HG03558 (cell line): ENCODE data around the gene CDC45.

ENCODE experiments used
- ATAC-seq: cut with Tn5 transposase; IDR thresholded peaks from one replicate; pipeline ENCODE4 v1.9.1; 2021; ENCODE audit warnings: moderate number of reproducible peaks; ENCODE audit not compliant: unreplicated experiment; ENCODE audit errors: extremely low read depth

Gene CDC45

GRCh38 chr22:19509923-19510322 lies 30.2 kb downstream of the CDC45 start:
- no peak for ATAC-seq

GRCh38 chr22:19510919-19511341 lies 31.2 kb downstream of the CDC45 start:
- ATAC-seq: no peak

DNA sequence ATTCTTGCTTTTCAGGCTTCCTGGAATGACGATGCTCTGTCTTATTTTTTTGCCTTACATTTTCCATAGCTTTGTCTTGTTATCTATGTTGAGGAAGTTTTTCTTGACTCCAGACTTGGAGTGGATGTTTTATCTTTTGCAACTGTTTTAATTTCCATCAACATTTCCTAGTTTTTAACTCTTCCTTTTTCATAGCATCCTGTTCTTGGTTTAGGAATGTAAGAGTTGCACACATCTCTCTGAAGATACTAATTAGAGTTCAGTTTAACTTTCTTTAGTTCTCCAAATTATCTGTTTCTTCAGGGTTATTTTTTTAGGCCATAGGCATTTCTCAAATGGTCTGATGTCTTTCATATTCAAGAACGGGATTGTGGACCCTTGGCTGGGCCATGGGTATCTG lies 34.1 kb downstream of the CDC45 start:
- ATAC-seq: no peak

DNA sequence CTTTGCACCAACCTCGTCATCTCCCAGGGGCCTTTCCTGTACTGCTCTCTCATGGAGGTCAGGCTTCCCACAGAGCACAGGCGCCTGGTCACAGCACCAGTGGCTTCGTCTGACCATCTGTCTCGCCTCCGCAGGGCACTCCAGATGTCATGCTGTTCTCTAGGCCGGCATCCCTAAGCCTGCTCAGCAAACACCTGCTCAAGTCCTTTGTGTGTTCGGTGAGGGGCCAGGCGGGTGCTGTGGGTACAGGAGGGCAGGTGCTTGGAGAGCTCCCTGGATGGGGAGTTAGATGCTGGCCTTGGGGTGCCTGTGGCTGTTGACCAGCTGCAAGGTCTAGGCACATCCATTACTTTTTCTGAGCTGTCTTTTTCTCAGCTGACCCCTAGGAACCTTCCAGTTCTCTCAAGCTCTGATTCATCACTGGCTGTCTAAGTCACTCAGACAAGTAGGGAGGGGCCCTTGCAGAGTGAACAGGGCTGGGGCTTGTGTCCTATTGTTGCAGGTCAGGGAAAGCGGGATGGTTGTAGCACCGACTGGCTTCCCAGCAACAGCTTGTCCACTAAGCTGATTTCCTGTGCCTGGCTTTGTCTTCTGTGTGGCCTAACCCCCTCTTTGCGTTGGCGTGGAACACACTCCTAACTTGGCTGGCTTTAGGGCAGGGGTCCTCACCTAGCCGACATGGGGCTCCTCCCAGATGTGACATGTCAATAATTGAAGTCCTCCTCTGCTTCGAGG lies 35.3 kb downstream of the CDC45 start:
- ATAC-seq: no peak

DNA sequence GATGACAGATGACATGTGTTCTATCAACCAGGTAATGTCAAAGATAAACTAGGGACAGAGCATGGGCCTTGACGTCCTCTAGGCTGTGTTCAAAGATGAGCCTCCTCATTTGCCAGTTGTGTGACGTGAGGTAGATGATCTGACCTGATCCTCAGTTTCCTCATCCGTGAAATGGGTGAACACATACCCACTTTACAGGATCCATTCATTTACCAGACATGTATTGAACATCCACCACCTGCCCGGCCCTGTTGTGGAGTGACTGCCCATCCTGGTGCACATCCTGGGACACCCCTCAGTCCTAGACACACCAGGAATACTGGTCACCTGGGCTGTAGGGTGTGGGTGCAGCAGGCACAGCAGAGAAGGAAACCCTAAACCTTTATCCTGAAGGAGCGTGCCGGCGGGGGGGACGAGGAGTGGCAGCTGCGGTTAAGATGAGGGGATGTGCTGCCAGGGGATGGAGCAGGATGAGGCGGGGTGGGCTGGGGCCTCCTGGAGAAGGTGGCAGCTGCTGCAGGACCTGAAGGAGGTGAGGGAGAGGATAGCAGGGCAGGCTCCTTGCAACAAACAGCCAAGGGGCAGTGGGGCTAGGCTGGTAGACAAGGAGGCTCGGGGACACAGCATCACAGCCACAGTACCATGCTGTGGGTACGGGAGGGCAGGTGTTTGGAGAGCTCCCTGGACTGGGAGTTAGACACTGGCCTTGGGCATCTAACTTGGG lies 36.1 kb downstream of the CDC45 start:
- ATAC-seq: no peak

- ATAC-seq: no peak
Measured at GRCh38 chr22:19516378-19517170, 36.9 kb downstream of the CDC45 start.

GRCh38 chr22:19517171-19517500 lies 37.4 kb downstream of the CDC45 start:
- no peak for ATAC-seq

DNA sequence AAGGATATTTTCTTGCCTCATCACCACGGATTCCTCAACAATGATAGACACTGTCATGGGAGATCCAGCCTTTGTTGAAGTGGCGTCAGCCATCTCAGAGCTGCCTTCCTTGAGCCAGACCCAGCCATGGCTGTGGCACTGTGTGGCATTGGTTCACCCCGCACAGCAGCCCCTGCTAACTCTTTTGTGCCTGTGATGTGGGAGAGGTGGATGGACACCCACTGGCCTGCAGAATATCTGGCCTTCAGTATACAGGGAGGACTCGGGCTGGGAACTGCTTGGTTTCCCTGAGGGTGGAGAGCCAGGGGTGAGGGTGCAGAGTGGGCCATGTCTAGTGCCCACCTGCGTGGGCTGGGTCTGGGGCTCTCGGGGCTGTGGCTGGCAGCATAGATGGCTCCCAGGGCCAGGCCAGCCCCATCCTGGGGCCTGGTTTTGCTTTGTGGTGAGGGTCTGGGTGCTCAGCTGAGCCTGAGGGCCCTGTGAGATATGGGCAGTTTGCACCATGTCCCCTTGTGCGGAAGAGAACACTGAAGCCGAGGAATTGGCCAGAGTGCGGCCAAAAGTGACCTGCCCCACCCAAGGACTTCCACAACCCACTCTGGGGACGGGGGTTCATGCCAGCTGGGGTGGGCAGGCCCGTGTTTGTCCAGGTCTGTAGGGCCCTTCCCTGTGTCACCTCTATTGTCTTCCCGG lies 38.3 kb downstream of the CDC45 start:
- no peak for ATAC-seq

GRCh38 chr22:19518635-19519034 lies 38.9 kb downstream of the CDC45 start:
- no peak for ATAC-seq

- no peak for ATAC-seq
Measured at GRCh38 chr22:19519041-19519926, 39.6 kb downstream of the CDC45 start.

- no peak for ATAC-seq
Measured at GRCh38 chr22:19520007-19520406, 40.3 kb downstream of the CDC45 start.

DNA sequence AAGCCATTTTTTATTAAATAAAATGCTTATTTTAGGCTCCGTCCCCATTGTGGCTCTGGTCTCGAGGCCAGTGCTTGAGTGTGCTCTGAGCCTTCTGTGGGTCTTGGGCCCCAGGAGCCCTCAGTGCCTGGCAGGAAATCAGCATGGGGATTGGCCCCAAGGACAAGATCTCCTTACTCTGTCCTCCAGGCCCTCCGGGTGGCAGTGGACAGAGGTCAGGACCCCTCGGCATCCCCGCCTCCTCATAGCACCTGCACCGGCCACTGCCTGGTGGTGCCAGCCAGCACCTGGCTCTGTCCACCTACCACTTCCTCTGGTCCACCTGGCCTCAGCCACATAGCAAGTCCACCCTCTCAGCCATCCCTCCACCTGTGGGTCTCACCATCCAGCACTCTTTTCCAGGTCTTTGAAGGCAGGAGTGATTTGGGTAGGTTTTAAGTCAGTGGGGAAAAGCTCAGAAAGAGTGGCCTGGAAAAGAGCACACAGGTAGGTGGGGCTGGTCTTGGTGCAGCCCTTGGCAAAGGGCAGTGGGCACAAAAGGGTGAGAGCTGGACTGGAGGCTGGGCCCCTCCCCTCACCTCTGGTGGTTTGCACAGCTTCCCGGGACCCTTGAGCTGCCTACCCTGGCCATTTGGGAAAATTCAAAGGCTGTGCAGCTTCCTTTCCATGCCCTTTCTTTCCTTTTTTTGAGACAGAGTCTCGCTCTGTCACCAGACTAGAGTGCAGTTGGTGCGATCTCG lies 41.0 kb downstream of the CDC45 start:
- no peak for ATAC-seq

DNA sequence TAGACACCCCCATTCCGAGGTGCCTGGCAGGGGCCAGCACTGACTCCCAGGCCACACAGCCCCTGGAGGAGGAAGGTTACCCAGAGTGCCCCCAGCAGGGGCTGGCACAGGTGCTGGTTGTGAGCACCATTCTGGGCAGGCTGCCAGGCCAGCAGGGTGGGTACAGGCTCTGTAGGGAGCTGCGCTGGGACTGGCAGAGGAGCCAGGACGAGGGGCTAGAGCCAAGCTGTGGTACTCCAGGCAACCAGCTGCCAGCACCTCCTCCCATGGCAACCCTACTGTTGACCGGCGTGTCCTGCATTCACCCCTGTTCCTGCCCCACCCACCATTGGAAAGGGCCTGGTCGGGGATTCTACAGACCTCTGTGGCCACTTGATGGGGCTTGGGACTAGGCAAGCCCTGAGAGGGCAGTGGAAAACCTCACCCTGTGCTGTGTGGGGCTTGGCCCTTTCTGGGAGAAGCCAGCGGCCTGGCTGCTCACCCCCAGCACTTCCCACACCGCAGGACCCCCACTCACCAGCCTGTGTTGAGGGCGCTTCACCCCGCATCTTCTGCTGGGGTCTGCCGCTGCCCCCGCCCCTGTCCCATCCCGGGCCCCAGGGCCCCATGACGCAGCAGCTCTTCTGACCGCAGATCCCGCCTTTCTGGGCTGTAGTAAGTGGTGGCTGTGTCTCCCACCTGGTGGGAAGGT lies 42.6 kb downstream of the CDC45 start:
- no peak for ATAC-seq

DNA sequence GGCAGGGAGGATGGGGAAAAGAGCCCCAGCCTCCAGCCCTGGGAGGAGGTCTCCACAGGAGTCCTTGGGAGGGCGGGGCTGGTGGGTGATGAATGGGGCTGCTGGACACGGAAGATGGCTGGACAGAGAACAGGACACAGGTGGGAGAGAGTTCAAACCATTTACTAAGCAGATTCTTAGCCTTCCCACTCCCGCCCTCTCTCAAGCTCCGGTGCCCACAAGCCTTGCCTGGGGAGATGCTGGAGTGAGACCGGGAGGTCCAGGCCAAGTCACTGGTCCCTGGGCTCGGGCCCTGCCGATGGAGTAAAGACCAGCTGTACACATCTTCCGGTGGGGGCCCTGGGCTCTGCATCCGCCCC lies 43.1 kb downstream of the CDC45 start:
- ATAC-seq: no peak

- ATAC-seq: no peak
Measured at GRCh38 chr22:19523240-19524169, 43.8 kb downstream of the CDC45 start.

DNA sequence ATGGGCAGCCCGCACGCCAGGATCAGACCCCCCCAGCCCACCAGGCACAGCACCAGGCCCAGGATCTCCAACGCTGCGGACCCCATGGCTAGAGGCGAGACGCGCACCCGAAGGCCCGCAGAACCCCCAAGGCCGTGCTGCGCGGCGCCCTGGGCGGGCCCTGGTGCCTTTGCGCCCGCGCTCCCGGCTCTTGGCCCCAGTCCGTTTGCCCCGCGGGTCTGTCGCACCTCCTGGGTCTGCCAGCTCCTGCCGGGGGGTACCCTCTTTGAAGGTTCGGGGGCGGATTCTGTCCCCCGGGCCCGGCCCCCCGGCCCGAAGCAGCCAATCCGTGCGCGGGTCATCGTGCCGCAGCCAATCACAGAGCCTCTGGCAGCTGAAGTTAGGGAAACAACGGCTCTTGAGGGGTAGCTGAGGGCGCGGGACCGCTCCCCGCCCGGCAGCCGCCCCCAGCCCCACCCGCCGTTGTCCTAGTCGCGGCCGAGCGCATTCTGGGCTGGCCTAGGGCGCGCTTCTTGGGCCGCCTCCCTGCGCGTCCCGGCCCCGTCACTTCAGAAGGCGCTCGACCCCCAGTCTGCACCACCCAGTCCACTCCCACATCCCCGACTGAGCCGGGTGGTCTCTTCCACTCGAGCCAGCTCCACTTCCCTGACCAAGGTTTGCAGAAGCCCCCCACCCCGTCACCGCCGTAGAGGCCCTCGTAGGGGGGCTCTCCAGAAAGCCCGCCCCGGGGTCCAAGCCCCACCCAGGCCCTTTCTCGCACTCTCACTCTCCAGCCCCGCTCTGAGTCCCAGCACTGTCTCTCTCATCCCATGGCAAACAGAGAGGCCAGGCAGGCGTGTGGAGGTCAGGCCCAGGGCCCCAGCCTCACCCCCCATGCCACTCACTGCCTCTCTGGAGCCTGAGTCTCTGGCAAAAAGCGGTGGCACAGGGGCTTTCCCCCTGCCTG lies 44.7 kb downstream of the CDC45 start, which contains the start of gene CLDN5:
Gene CLDN5, minus strand, starts transcription at position 241 of the 946 bp plus-strand sequence. Its CDS starts 155 bp downstream, at position 86.
- ATAC-seq: no peak
